ENCODE data around the gene MIA2.
"Not testable (repeated sequence)": the region's sequence is repeated elsewhere in the genome, so short reads cannot be mapped to it uniquely, and the experiment has no call there.

The MIA2 gene

DNA sequence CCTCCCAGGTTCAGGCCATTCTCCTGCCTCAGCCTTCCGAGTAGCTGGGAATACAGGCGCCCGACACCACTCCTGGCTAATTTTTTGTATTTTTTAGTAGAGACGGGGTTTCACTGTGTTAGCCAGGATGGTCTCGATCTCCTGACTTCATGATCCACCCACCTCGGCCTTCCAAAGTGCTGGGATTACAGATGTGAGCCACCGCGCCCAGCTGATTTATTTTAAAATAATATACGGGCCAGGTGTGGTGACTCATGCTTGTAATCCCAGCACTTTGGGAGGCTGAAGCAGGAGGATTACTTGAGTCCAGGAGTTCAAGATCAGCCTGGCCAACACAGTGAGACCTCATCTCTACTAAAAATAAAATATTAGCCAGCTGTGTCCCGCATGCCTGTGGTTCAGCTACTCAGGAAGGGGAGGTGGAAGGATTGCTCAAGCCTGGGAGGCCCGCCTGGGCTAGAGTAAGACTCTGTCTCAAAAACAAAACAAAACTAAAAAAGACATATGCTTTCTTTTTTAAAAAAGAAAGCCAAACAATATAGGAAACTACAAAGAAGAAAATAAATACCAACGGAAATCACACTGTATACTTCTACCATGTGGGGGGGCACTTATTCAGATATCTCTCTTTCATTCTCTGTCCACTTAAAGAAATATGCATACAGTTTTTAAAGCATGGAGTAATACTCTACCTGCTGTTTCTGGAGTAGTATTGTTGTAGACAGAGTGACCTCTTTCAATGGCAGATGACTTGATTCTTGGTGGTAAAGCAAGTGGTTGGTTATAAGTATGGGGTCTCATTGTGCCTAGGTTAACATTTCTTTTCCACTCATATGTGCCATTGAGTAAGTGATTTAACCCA, 930 bp upstream of the MIA2 start:
- ChIA-PET CTCF (interaction anchor here (0.6 to 1.0 kb wide), 3 partner anchors 11 to 597 kb away, joined by 3 to 4 read pairs (median 4); no protein-coding TSS in a partner anchor), POLR2A (ENCODE audit: low non-redundant PET) (no interaction called here)
- TF ChIP-seq, protein P1, sequence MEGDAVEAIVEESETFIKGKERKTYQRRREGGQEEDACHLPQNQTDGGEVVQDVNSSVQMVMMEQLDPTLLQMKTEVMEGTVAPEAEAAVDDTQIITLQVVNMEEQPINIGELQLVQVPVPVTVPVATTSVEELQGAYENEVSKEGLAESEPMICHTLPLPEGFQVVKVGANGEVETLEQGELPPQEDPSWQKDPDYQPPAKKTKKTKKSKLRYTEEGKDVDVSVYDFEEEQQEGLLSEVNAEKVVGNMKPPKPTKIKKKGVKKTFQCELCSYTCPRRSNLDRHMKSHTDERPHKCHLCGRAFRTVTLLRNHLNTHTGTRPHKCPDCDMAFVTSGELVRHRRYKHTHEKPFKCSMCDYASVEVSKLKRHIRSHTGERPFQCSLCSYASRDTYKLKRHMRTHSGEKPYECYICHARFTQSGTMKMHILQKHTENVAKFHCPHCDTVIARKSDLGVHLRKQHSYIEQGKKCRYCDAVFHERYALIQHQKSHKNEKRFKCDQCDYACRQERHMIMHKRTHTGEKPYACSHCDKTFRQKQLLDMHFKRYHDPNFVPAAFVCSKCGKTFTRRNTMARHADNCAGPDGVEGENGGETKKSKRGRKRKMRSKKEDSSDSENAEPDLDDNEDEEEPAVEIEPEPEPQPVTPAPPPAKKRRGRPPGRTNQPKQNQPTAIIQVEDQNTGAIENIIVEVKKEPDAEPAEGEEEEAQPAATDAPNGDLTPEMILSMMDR (conservative IDR thresholded peaks at IDR 0.05; ENCODE audit: low read depth): no peak
- H3K27ac ChIP-seq: no peak overlapping the region; the same call in 1 of the 2 replicates
- DNase-seq (ENCODE audit: low spot score): no peak

DNA sequence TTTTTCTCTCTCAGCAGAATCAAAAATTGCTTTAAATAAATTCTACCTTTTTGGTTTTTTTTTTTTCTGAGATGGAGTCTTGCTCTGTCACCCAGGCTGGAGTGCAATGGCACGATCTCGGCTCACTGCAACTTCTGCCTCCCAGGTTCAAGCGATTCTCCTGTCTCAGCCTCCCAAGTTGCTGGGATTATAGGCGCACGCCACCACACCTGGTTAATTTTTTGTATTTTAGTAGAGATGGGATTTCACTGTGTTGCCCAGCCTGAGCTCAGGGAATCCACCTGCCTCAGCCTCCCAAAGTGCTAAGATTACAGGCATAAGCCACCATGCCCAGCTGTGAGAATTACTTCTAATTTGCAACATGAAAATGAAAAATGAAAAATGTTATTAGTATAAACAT, 1.3 kb downstream of the MIA2 start:
- DNase-seq (ENCODE audit: low spot score); H3K27ac ChIP-seq; CTCF ChIA-PET; POLR2A ChIA-PET (ENCODE audit: low non-redundant PET): not testable (repeated sequence)

DNA sequence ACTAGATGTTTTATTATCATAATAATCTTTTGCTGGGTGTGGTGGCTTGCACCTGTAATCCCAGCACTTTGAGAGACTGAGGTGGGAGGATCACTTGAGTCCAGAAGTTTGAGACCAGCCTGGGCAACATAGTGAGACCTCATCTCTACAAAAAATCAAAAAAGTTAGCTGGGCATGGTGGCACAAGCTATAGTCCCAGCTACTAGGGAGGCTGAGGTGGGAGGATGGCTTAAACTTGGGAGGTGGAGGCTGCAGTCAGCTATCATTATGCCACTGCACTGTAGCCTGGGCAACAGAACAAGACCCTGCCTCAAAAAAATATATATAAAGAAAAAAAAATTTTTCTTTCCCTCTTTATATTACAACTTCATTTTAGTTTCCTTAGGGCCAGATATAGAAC, 1.8 kb downstream of the MIA2 start:
- H3K27ac ChIP-seq; CTCF ChIA-PET; POLR2A ChIA-PET (ENCODE audit: low non-redundant PET); DNase-seq (ENCODE audit: low spot score): not testable (repeated sequence)

DNA sequence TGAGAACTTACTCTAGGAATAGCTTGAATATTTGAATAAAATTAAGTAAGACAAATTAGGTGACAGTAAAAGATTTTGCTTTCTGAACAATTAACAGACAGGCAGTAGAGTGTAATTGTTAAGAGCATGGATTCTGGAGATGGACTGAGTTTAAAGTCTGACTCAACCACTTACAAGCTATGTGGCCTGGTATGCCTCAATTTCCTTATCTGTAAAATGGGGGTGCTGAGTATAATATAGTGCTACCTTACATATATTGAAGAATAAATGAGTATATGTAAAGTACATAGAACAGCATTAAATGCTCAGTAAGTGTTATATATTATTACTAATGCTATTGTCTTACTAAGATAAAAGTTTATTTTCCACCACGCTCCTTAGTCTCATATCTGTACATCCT, 7.1 kb downstream of the MIA2 start:
- ChIA-PET POLR2A (ENCODE audit: low non-redundant PET) (no interaction called here), CTCF (no interaction called here)
- DNase-seq (ENCODE audit: low spot score): no peak
- TF ChIP-seq, protein P1 (conservative IDR thresholded peaks at IDR 0.05; ENCODE audit: low read depth): no peak
- H3K27ac ChIP-seq: no peak overlapping the region

DNA sequence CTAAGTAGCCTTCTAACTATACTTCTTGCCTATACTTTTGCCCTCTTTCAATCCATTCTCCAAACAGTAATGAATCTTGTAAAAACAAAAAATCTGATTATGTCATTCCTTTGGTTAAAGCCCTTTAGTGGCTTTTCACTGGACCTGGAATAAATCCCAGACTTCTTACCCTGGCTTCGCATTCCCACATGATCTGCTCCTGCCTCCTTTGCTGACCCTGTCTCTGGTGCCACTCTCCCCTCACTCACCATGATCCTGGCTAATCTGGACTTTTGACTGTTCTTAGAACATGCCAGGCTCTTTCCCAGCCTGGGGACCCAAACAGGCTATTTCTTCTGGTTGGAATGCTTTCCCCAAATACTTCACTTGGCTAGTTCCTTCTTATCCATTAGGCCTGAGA, 7.9 kb downstream of the MIA2 start:
- DNase-seq (ENCODE audit: low spot score): no peak
- TF ChIP-seq, protein P1 (conservative IDR thresholded peaks at IDR 0.05; ENCODE audit: low read depth): no peak
- no peak overlapping the region for H3K27ac ChIP-seq
- POLR2A ChIA-PET (ENCODE audit: low non-redundant PET): interaction anchor here (0.6 kb wide), 1 partner anchor 26 kb away, joined by 3 read pairs; no protein-coding TSS in a partner anchor
- CTCF ChIA-PET: no interaction called here

DNA sequence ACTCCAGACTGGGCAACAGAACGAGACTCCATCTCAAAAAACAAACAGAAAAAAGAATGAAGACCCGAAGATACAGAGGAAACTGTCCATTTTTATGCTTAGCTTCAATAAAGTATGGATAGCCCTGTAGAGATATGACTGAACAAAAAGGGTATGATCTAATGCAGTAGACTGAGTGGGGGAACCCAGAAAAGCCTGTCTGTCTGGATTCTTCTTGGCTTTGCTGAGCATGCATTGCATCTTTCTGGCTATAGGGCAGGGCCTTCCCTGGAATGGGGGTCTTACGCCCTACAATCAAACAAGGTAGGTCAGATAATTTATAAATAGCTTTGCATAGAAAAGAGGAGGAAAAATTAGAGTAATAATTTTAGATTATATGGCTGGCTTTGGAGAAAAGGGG, 10.1 kb downstream of the MIA2 start:
- TF ChIP-seq, protein P1 (conservative IDR thresholded peaks at IDR 0.05; ENCODE audit: low read depth): no peak
- ChIA-PET POLR2A (ENCODE audit: low non-redundant PET) (no interaction called here), CTCF (interaction anchor here (0.6 kb wide), 1 partner anchor 38 kb away, joined by 5 read pairs; no protein-coding TSS in a partner anchor)
- H3K27ac ChIP-seq: no peak overlapping the region
- no peak for DNase-seq (ENCODE audit: low spot score)

DNA sequence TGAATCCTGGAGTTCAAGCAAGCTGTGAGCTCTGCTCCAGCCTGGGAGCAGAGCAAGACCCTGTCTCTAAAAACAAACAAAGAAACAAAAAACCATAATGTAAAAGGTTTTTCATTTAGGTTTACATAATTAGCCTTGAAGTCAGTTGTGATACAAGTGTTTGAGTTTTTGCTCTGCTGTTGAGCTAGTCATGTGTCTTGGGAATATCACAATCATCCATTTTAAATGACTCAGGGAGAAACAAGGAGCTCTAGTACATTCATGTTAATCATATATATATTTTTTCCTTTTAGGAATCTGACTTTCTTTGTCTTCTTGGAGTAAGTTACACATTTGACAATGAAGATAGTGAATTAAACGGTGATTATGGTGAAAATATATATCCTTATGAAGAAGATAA, 12.9 kb downstream of the MIA2 start:
- CTCF ChIA-PET: no interaction called here
- no peak overlapping the region for H3K27ac ChIP-seq
- TF ChIP-seq, protein P1 (conservative IDR thresholded peaks at IDR 0.05; ENCODE audit: low read depth): no peak
- no peak for DNase-seq (ENCODE audit: low spot score)
- POLR2A ChIA-PET (ENCODE audit: low non-redundant PET): no interaction called here

Measured in RWPE1 (cell line).